Measurements from ENCODE around the gene MAN2B2.

MAN2B2 gene

GRCh38 chr4:6568689-6569332 is 6.2 kb upstream of the MAN2B2 start:
- no peak for DNase-seq

GRCh38 chr4:6571608-6572007 is 3.4 kb upstream of the MAN2B2 start:
- no peak for DNase-seq

- no peak for DNase-seq
Measured at GRCh38 chr4:6573551-6573950, 1.4 kb upstream of the MAN2B2 start.

GRCh38 chr4:6573986-6574746 is 823 bp upstream of the MAN2B2 start:
- DNase-seq = no peak

GRCh38 chr4:6575503-6576240 is 683 bp downstream of the MAN2B2 start:
- no peak for DNase-seq

GRCh38 chr4:6576512-6576911 is 1.5 kb downstream of the MAN2B2 start:
- DNase-seq = no peak

GRCh38 chr4:6576932-6577331 is 1.9 kb downstream of the MAN2B2 start:
- DNase-seq = no peak

- DNase-seq = no peak
Measured at GRCh38 chr4:6577409-6577808, 2.4 kb downstream of the MAN2B2 start.

GRCh38 chr4:6578221-6578620 is 3.2 kb downstream of the MAN2B2 start:
- no peak for DNase-seq

- DNase-seq = no peak
Measured at GRCh38 chr4:6580353-6580752, 5.4 kb downstream of the MAN2B2 start.

- DNase-seq = no peak
Measured at GRCh38 chr4:6581566-6582121, 6.7 kb downstream of the MAN2B2 start.

GRCh38 chr4:6582889-6583490 is 8.0 kb downstream of the MAN2B2 start:
- DNase-seq = no peak

GRCh38 chr4:6584865-6585264 is 9.9 kb downstream of the MAN2B2 start:
- no peak for DNase-seq

GRCh38 chr4:6586715-6587325 is 11.8 kb downstream of the MAN2B2 start:
- no peak for DNase-seq

GRCh38 chr4:6589444-6589843 is 14.5 kb downstream of the MAN2B2 start:
- no peak for DNase-seq

- peak; percentile 5 for DNase-seq
Measured at GRCh38 chr4:6591313-6591712, 16.3 kb downstream of the MAN2B2 start.

- no peak for DNase-seq
Measured at GRCh38 chr4:6591781-6592180, 16.8 kb downstream of the MAN2B2 start.

- no peak for DNase-seq
Measured at GRCh38 chr4:6592804-6593563, 18.0 kb downstream of the MAN2B2 start.

GRCh38 chr4:6594341-6594740 is 19.4 kb downstream of the MAN2B2 start:
- DNase-seq = no peak

- DNase-seq = no peak
Measured at GRCh38 chr4:6594826-6595355, 19.9 kb downstream of the MAN2B2 start.

GRCh38 chr4:6595897-6596537 is 21.0 kb downstream of the MAN2B2 start:
- no peak for DNase-seq

Data from DMS 273 treated with DMSO at 0.1 percent for 48 hours (cell line).